HCT116 (cell line): ENCODE measurements around the gene RNFT1.
"Not testable (repeated sequence)": the region's sequence is repeated elsewhere in the genome, so short reads cannot be mapped to it uniquely, and the experiment has no call there.

Experiments
- ELF1 ChIP-seq: IDR thresholded peaks from 2 replicates; pipeline ENCODE4 v1.6.1; 2012; ENCODE audit warnings: low read depth, borderline replicate concordance
- EZH2 ChIP-seq: fragments of 200-600 bp; sonication (generic); IDR thresholded peaks from 2 replicates; pipeline ENCODE4 v1.6.1; 2017; ENCODE audit warnings: antibody characterized with exemption, mixed run types
- SIN3A ChIP-seq: IDR thresholded peaks from 2 replicates; pipeline ENCODE4 v1.6.1; 2012; ENCODE audit warnings: low read depth
- SP1 ChIP-seq: IDR thresholded peaks from 2 replicates; pipeline ENCODE4 v1.6.1; 2012; ENCODE audit warnings: low read depth
- TF ChIP-seq, protein P1 (sequence below), 3 experiments: fragments of 200-600 bp in 1 of 3; sonication (generic) in 1 of 3; IDR thresholded peaks in 2 of 3; conservative IDR thresholded peaks in 1 of 3; 2 replicates each; pipeline ENCODE4 v1.5.1; 2012 to 2017; ENCODE audit warnings: low read depth in 2 of 3, low read length in 2 of 3, antibody characterized with exemption in 1 of 3, borderline replicate concordance in 1 of 3, control low read depth in 1 of 3, mild to moderate bottlenecking in 1 of 3, mixed read lengths in 1 of 3, mixed run types in 1 of 3, moderate library complexity in 1 of 3; ENCODE audit not compliant: insufficient read depth in 1 of 3

DNA sequence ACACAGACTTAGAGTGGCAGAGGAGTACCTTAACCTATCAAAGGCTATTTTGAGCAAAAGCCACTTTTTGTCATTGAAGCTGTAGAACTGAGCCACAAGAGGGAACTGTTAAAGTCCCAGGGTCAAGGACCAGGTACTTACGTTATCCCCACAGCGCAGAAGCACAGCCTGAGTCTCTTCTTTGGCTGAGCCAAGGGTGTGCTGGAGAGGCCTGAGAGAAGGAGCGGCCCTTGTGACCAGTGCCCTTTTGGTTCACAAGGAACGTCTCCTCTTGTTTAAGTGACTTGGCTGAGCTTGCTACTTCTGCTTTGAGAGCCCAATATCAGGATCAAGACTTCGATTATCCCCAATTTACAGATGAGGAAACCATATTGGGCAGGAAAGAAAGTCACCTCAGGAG, 40.0 kb upstream of the RNFT1 start:
- TF ChIP-seq SIN3A, EZH2, ELF1, SP1: not testable (repeated sequence)
- TF ChIP-seq, protein P1, sequence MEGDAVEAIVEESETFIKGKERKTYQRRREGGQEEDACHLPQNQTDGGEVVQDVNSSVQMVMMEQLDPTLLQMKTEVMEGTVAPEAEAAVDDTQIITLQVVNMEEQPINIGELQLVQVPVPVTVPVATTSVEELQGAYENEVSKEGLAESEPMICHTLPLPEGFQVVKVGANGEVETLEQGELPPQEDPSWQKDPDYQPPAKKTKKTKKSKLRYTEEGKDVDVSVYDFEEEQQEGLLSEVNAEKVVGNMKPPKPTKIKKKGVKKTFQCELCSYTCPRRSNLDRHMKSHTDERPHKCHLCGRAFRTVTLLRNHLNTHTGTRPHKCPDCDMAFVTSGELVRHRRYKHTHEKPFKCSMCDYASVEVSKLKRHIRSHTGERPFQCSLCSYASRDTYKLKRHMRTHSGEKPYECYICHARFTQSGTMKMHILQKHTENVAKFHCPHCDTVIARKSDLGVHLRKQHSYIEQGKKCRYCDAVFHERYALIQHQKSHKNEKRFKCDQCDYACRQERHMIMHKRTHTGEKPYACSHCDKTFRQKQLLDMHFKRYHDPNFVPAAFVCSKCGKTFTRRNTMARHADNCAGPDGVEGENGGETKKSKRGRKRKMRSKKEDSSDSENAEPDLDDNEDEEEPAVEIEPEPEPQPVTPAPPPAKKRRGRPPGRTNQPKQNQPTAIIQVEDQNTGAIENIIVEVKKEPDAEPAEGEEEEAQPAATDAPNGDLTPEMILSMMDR (IDR thresholded peaks at IDR 0.05 in 2 of 3, conservative IDR thresholded peaks at IDR 0.05 in 1 of 3; ENCODE audit: borderline replicate concordance in 1 of 3, insufficient read depth in 1 of 3, low read depth in 2 of 3, low read length in 2 of 3): not testable (repeated sequence)
